ENCODE results near the gene HAUS6. TPM values are rescaled to one million over a fixed set of nuclear protein-coding genes. Genes with fewer than 3 reads are reported as not detected.

The HAUS6 gene
- total RNA-seq, 1 donor from 2014 or later: 36.2 TPM

GRCh38 chr9:19049917-19050636 lies 52.6 kb downstream of the HAUS6 start:
- H3K9me3 Mint-ChIP-seq: no peaks in the 10 kb centered on the region
- no peaks in the 10 kb centered on the region for H3K27me3 Mint-ChIP-seq (ENCODE audit: low read depth)
- no peak for TF ChIP-seq CTCF (conservative IDR thresholded peaks at IDR 0.05)
- peak overlapping the region; percentile 85 for H3K27ac Mint-ChIP-seq (ENCODE audit: unreplicated experiment)
- H3K36me3 Mint-ChIP-seq (ENCODE audit: low read depth): no peaks in the 10 kb centered on the region
- H3K4me1 Mint-ChIP-seq: peaks cover 34% of the 10 kb centered on the region
- peak overlapping the region; percentile 95 for H3K4me3 Mint-ChIP-seq
- no peak for DNase-seq (ENCODE audit: low read depth, low spot score)

- TF ChIP-seq CTCF (conservative IDR thresholded peaks at IDR 0.05): peak; percentile 95
- peak; percentile 93 for DNase-seq (ENCODE audit: low read depth, low spot score)
- H3K4me3 Mint-ChIP-seq: peak within 1 kb of the TSS; percentile 95
- H3K36me3 Mint-ChIP-seq (ENCODE audit: low read depth): no peaks in the 10 kb centered on the region
- H3K4me1 Mint-ChIP-seq: peaks cover 34% of the 10 kb centered on the region
- H3K27ac Mint-ChIP-seq (ENCODE audit: unreplicated experiment): peak within 1 kb of the TSS; percentile 97
- H3K27me3 Mint-ChIP-seq (ENCODE audit: low read depth): no peaks in the 10 kb centered on the region
- peaks cover 1% of the 10 kb centered on the region for H3K9me3 Mint-ChIP-seq
Observed at GRCh38 chr9:19048966-19049916, 53.5 kb downstream of the HAUS6 start, which contains the start of gene RRAGA. Gene RRAGA (plus strand): TSS chr9:19049427. CDS start chr9:19049660, 233 bp downstream.

GRCh38 chr9:19036611-19037010 lies 66.1 kb downstream of the HAUS6 start:
- no peak for DNase-seq (ENCODE audit: low read depth, low spot score)
- no peak overlapping the region for H3K27ac Mint-ChIP-seq (ENCODE audit: unreplicated experiment)
- H3K36me3 Mint-ChIP-seq (ENCODE audit: low read depth): peaks cover 9% of the 10 kb centered on the region
- H3K4me3 Mint-ChIP-seq: no peak overlapping the region
- H3K4me1 Mint-ChIP-seq: no peaks in the 10 kb centered on the region
- peaks cover 12% of the 10 kb centered on the region for H3K9me3 Mint-ChIP-seq
- no peak for TF ChIP-seq CTCF (conservative IDR thresholded peaks at IDR 0.05)
- no peaks in the 10 kb centered on the region for H3K27me3 Mint-ChIP-seq (ENCODE audit: low read depth)

- peaks cover 2% of the 10 kb centered on the region for H3K27me3 Mint-ChIP-seq (ENCODE audit: low read depth)
- no peak within 1 kb of the TSS for H3K4me3 Mint-ChIP-seq
- H3K36me3 Mint-ChIP-seq (ENCODE audit: low read depth): peaks cover 9% of the 10 kb centered on the region
- H3K4me1 Mint-ChIP-seq: no peaks in the 10 kb centered on the region
- DNase-seq (ENCODE audit: low read depth, low spot score): no peak
- peaks cover 12% of the 10 kb centered on the region for H3K9me3 Mint-ChIP-seq
- no peak for TF ChIP-seq CTCF (conservative IDR thresholded peaks at IDR 0.05)
- H3K27ac Mint-ChIP-seq (ENCODE audit: unreplicated experiment): no peak within 1 kb of the TSS
Observed at GRCh38 chr9:19033015-19033414, 69.7 kb downstream of the HAUS6 start, which contains the start of gene SAXO1. Gene SAXO1 (minus strand): TSS chr9:19033209. CDS start chr9:19032908, 301 bp downstream.

- Mint-ChIP-seq H3K4me3 (no peak overlapping the region), H3K36me3 (ENCODE audit: low read depth) (peaks cover 9% of the 10 kb centered on the region), H3K27ac (ENCODE audit: unreplicated experiment) (no peak overlapping the region), H3K4me1 (no peaks in the 10 kb centered on the region), H3K9me3 (peaks cover 12% of the 10 kb centered on the region), H3K27me3 (ENCODE audit: low read depth) (peaks cover 2% of the 10 kb centered on the region)
- DNase-seq (ENCODE audit: low read depth, low spot score): no peak
- no peak for TF ChIP-seq CTCF (conservative IDR thresholded peaks at IDR 0.05)
Observed at GRCh38 chr9:19032406-19032805, 70.3 kb downstream of the HAUS6 start.

Measured in neural crest cell (in vitro differentiated cells).